ENCODE data around the gene SPEF2.

DNA sequence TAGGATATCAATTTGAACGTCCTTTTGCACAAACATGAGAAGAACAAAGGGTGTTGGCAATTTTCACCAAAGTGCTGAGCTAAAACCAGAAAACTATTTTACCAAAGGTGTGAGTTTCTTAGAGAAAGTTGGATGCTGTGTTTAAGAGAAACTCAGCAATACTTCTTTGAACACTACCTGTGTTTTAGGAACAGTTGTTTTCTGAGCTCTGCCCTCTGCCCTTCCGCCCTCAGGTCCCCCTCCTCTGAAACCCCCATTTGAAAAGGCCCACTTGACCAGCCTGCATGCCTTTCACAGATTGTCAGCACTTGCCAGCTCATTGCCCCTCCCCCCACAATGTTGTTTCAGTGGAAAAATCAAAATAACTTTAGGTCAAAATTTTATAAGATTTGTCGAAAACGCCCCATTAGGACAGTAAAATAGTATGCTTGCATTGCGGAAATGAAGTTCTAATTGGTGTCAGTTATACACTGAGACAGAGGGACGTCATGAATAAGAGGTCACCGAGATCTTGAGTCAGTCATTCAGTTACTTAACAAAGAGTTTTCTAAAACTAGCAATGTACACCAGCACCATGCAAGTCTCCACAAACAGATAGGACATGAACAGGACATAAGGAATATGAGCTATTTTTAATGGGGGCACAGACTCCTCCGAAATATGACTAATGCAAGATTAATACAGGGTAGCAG lies 177.2 kb downstream of the SPEF2 start:
- TF ChIP-seq ZNF552 (CRISPR knock-in tag; IDR thresholded peaks at IDR 0.05; ENCODE audit: borderline replicate concordance): no peak
- TF ChIP-seq, protein P1, sequence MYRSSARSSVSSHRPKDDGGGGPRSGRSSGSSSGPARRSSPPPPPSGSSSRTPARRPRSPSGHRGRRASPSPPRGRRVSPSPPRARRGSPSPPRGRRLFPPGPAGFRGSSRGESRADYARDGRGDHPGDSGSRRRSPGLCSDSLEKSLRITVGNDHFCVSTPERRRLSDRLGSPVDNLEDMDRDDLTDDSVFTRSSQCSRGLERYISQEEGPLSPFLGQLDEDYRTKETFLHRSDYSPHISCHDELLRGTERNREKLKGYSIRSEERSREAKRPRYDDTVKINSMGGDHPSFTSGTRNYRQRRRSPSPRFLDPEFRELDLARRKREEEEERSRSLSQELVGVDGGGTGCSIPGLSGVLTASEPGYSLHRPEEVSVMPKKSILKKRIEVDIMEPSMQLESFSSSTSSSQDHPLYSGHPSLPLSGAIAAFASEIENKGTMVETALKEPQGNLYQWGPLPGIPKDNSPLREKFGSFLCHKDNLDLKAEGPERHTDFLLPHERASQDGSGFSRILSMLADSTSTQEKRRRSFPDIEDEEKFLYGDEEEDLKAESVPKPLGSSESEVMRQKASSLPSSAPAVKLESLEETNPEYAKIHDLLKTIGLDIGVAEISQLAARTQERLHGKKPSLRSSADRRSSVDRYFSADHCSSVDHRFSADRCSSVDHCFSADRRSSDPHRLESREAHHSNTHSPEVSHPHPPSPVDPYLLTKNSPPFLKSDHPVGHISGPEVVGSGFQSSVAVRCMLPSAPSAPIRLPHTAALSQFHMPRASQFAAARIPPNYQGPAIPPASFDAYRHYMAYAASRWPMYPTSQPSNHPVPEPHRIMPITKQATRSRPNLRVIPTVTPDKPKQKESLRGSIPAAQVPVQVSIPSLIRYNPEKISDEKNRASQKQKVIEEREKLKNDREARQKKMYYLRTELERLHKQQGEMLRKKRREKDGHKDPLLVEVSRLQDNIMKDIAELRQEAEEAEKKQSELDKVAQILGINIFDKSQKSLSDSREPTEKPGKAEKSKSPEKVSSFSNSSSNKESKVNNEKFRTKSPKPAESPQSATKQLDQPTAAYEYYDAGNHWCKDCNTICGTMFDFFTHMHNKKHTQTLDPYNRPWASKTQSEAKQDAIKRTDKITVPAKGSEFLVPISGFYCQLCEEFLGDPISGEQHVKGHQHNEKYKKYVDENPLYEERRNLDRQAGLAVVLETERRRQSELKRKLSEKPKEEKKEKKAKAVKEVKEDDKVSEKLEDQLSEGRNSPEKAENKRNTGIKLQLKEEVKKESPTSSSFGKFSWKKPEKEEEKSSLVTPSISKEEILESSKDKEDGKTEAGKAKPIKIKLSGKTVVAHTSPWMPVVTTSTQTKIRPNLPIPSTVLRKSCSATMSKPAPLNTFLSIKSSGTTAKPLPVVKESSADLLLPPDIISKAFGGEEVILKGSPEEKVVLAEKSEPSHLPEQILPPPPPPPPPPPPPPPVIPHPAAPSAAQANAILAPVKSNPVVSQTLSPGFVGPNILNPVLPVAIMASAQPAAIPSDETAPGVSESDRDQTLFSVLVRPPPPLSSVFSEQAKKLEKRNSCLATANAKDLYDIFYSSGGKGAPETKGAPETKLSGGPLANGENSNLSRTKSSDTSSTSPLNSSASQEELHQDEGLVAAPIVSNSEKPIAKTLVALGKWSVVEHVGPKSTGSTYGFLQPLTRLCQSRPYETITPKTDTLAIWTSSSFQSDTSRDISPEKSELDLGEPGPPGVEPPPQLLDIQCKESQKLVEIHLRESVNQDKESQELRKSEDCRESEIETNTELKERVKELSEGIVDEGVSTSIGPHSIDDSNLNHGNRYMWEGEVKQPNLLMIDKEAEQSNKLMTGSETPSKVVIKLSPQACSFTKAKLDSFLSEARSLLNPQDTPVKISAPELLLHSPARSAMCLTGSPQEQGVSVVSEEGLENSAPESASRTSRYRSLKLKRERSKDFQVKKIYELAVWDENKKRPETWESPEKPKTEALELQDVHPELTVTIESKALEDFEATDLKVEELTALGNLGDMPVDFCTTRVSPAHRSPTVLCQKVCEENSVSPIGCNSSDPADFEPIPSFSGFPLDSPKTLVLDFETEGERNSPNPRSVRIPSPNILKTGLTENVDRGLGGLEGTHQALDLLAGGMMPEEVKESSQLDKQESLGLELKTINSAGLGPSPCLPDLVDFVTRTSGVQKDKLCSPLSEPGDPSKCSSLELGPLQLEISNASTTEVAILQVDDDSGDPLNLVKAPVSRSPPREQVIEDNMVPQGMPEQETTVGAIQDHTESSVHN (CRISPR knock-in tag; IDR thresholded peaks at IDR 0.05): no peak
- TF ChIP-seq, protein P2, sequence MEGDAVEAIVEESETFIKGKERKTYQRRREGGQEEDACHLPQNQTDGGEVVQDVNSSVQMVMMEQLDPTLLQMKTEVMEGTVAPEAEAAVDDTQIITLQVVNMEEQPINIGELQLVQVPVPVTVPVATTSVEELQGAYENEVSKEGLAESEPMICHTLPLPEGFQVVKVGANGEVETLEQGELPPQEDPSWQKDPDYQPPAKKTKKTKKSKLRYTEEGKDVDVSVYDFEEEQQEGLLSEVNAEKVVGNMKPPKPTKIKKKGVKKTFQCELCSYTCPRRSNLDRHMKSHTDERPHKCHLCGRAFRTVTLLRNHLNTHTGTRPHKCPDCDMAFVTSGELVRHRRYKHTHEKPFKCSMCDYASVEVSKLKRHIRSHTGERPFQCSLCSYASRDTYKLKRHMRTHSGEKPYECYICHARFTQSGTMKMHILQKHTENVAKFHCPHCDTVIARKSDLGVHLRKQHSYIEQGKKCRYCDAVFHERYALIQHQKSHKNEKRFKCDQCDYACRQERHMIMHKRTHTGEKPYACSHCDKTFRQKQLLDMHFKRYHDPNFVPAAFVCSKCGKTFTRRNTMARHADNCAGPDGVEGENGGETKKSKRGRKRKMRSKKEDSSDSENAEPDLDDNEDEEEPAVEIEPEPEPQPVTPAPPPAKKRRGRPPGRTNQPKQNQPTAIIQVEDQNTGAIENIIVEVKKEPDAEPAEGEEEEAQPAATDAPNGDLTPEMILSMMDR (CRISPR knock-in tag; IDR thresholded peaks at IDR 0.05): no peak
- no peak for TF ChIP-seq ZNF720 (CRISPR knock-in tag; IDR thresholded peaks at IDR 0.05)
- TF ChIP-seq RCOR2 (CRISPR knock-in tag; IDR thresholded peaks at IDR 0.05): no peak
- TF ChIP-seq ZFP37 (CRISPR knock-in tag; IDR thresholded peaks at IDR 0.05; ENCODE audit: borderline replicate concordance): no peak
- no peak for TF ChIP-seq ZFP62 (CRISPR knock-in tag; IDR thresholded peaks at IDR 0.05)
- no peak for TF ChIP-seq RFX5 (IDR thresholded peaks at IDR 0.05; ENCODE audit: low read depth, low read length)
- no peak for TF ChIP-seq SAFB2 (CRISPR knock-in tag; IDR thresholded peaks at IDR 0.05; ENCODE audit: borderline replicate concordance, low read depth)
- TF ChIP-seq NR0B2 (CRISPR knock-in tag; IDR thresholded peaks at IDR 0.05): no peak
- TF ChIP-seq ZKSCAN8 (CRISPR knock-in tag; IDR thresholded peaks at IDR 0.05; ENCODE audit: borderline replicate concordance): no peak
- TF ChIP-seq, protein P3, sequence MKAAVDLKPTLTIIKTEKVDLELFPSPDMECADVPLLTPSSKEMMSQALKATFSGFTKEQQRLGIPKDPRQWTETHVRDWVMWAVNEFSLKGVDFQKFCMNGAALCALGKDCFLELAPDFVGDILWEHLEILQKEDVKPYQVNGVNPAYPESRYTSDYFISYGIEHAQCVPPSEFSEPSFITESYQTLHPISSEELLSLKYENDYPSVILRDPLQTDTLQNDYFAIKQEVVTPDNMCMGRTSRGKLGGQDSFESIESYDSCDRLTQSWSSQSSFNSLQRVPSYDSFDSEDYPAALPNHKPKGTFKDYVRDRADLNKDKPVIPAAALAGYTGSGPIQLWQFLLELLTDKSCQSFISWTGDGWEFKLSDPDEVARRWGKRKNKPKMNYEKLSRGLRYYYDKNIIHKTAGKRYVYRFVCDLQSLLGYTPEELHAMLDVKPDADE (CRISPR knock-in tag; IDR thresholded peaks at IDR 0.05): no peak
